HG03139 (cell line): Measurements from ENCODE around the gene GABPA.

ENCODE experiments used
- ATAC-seq: cut with Tn5 transposase; IDR thresholded peaks from one replicate; pipeline ENCODE4 v1.9.1; 2021; ENCODE audit not compliant: unreplicated experiment

The GABPA gene

DNA sequence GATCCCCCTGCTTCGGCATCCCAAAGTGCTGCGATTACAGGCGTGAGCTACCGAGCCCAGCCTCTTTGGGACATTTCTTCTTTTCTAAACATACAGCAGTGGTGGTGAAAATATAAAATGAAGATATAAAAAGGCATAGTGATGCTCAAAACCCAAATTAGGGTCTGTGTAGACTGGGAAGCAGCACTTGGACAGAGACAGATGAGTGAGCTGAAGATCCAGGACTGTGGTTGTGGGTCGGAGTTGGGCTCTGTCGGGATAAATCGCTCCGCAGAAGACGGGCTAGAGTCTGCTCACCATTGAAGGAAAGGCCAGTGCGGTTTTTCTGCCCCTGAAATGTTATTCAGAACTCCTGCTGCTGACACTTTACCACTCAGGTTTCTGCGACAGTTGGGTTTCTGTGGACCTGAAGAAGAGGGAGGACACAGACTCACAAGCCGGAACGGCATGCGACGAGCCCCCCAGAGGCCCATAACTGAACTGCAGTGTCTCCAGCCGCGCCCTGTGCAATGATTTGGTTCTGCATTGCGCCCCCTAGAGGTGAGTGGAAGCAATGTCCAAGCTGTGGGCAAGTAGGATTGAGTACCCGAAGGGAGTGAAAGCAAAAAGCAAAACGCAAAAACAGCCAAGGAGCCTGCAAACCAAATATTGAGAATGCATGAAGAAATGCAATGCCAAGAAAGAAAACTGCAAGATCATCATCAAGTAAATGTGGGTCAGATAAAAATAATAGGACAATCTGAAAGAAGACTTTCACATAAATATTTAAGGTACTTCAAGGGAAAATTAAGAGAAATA, 66.6 kb downstream of the GABPA start:
- ATAC-seq: peak; percentile 100

GRCh38 chr21:25806060-25806459, 71.3 kb downstream of the GABPA start:
- no peak for ATAC-seq

- no peak for ATAC-seq
These were observed 72.4 kb downstream of the GABPA start for GRCh38 chr21:25807191-25807590.

DNA sequence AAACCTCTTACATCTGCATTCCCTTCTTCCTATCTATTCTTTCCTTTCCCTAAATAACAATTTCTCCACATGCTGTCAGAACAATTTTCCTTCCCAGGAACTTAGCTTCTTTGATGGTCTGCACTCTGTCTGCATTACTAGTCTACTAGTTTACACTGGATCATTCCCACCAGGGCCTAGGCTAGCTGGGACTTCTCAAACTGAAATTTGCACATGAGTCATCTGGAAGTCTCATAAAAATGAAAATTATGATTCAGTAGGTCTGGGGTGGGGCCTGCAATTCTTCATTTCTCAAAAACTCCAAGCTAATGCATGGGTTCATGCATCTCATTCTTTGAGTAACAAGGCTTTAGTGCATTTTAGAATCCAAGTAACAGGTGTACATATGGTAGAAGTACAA, 74.2 kb downstream of the GABPA start:
- ATAC-seq: no peak

DNA sequence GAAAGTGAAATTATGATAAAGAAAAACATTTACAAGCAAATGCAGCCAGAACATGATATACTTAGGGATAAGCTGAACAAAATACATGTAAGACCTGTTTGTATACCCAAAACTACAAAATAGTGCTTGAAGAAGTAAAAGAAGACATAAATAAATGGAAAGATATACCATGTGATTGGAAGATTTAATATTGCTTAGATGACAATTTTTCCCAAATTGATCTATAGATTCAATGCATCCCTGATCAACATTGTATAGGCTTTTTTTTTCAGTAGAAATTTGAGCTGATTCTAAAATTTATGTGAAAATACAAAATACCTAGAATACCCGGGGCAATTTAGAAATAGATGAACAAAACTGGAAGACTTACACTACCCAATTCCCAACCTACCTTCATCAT, 76.4 kb downstream of the GABPA start:
- no peak for ATAC-seq

GRCh38 chr21:25813917-25814316, 79.1 kb downstream of the GABPA start:
- ATAC-seq: no peak

GRCh38 chr21:25818121-25818520, 83.3 kb downstream of the GABPA start:
- no peak for ATAC-seq

- ATAC-seq: no peak
These were observed 83.8 kb downstream of the GABPA start for GRCh38 chr21:25818551-25818950.
